WTC11 (cell line): ENCODE measurements around the gene HDAC6. TPM values are rescaled to one million over a fixed set of nuclear protein-coding genes. Genes with fewer than 3 reads are reported as not detected.

Experiments used
- ATAC-seq: fragments of 200-7000 bp; cut with Tn5 transposase; 2 replicates; pipeline ENCODE4 v1.10.0; 2021; ENCODE audit warnings: mild to moderate bottlenecking, moderate library complexity
- CTCF ChIA-PET: fragments of 300-600 bp; sonication (Branson Sonifier 250); formaldehyde crosslinking; loops from one replicate; lab custom pipeline; 2021; ENCODE audit warnings: antibody characterized with exemption; lab: Charles Lee
- POLR2A ChIA-PET: fragments of 350-600 bp; sonication (Branson Sonifier 250); formaldehyde crosslinking; loops from one replicate; lab custom pipeline; 2021; ENCODE audit warnings: antibody characterized with exemption; lab: Charles Lee
- DNase-seq: peaks from one replicate; pipeline ENCODE4 v3.0.0; 2021; ENCODE audit warnings: low spot score
- H3K27ac Mint-ChIP-seq: 2 replicates; pipeline ENCODE4 v1.8.0; 2021; ENCODE audit warnings: mixed read lengths
- H3K27me3 Mint-ChIP-seq: 2 replicates; pipeline ENCODE4 v1.8.0; 2021; ENCODE audit warnings: low read depth, mild to moderate bottlenecking, moderate library complexity, mixed read lengths
- H3K36me3 Mint-ChIP-seq: 2 replicates; pipeline ENCODE4 v1.8.0; 2021; ENCODE audit warnings: mixed read lengths
- H3K4me1 Mint-ChIP-seq: 2 replicates; pipeline ENCODE4 v1.8.0; 2022; ENCODE audit warnings: mixed read lengths
- H3K4me3 Mint-ChIP-seq: 2 replicates; pipeline ENCODE4 v1.8.0; 2021; ENCODE audit warnings: mild to moderate bottlenecking, moderate library complexity, mixed read lengths
- H3K9me3 Mint-ChIP-seq: 2 replicates; pipeline ENCODE4 v1.8.0; 2021; ENCODE audit warnings: mixed read lengths
- CBFB ChIP-seq: sonication (generic); formaldehyde crosslinking; IDR thresholded peaks from 2 replicates; pipeline ENCODE4 v1.8.1; 2022; ENCODE audit warnings: mild to moderate bottlenecking, low read depth, missing genetic modification reagents
- CREM ChIP-seq: sonication (generic); formaldehyde crosslinking; IDR thresholded peaks from 2 replicates; pipeline ENCODE4 v1.8.1; 2022; ENCODE audit warnings: mild to moderate bottlenecking, missing genetic modification reagents, moderate library complexity
- GABPB1 ChIP-seq: sonication (generic); formaldehyde crosslinking; IDR thresholded peaks from 2 replicates; pipeline ENCODE4 v1.8.1; 2023; ENCODE audit warnings: mild to moderate bottlenecking, missing genetic modification reagents
- KAT7 ChIP-seq: sonication (generic); formaldehyde crosslinking; IDR thresholded peaks from 2 replicates; pipeline ENCODE4 v1.8.1; 2023; ENCODE audit warnings: missing genetic modification reagents, mild to moderate bottlenecking, borderline replicate concordance
- NFATC4 ChIP-seq: fragments of 250-450 bp; sonication (Bioruptor Pico); IDR thresholded peaks from 2 replicates; pipeline ENCODE4 v1.9.0; 2021; ENCODE audit warnings: mild to moderate bottlenecking
- NFE2L1 ChIP-seq: sonication (generic); formaldehyde crosslinking; IDR thresholded peaks from 2 replicates; pipeline ENCODE4 v1.8.1; 2023; ENCODE audit warnings: missing genetic modification reagents
- NR3C1 ChIP-seq: sonication (generic); formaldehyde crosslinking; conservative IDR thresholded peaks from 2 replicates; pipeline ENCODE4 v1.8.1; 2023; ENCODE audit warnings: low read depth, mild to moderate bottlenecking, missing genetic modification reagents
- RORB ChIP-seq: fragments of 250-450 bp; sonication (Bioruptor Pico); IDR thresholded peaks from 2 replicates; pipeline ENCODE4 v1.9.0; 2021; ENCODE audit warnings: mild to moderate bottlenecking
- TEAD4 ChIP-seq: sonication (generic); formaldehyde crosslinking; IDR thresholded peaks from 2 replicates; pipeline ENCODE4 v1.8.0; 2022; ENCODE audit warnings: mild to moderate bottlenecking, missing genetic modification reagents
- TP53 ChIP-seq: sonication (generic); formaldehyde crosslinking; IDR thresholded peaks from 2 replicates; pipeline ENCODE4 v1.8.1; 2023; ENCODE audit warnings: mild to moderate bottlenecking, missing genetic modification reagents
- ZNF121 ChIP-seq: sonication (generic); formaldehyde crosslinking; IDR thresholded peaks from 2 replicates; pipeline ENCODE4 v1.8.0; 2023; ENCODE audit warnings: missing genetic modification reagents
- ZNF263 ChIP-seq: sonication (generic); formaldehyde crosslinking; IDR thresholded peaks from 2 replicates; pipeline ENCODE4 v1.8.1; 2022; ENCODE audit warnings: low read depth, mild to moderate bottlenecking, moderate library complexity, missing genetic modification reagents
- ZNF317 ChIP-seq: sonication (generic); formaldehyde crosslinking; IDR thresholded peaks from 2 replicates; pipeline ENCODE4 v1.8.1; 2023; ENCODE audit warnings: low read depth, mild to moderate bottlenecking, moderate library complexity, missing genetic modification reagents, borderline replicate concordance
- ZNF416 ChIP-seq: fragments of 250-450 bp; sonication (Bioruptor Pico); IDR thresholded peaks from 2 replicates; pipeline ENCODE4 v1.9.0; 2021; ENCODE audit warnings: mild to moderate bottlenecking, inconsistent platforms
- ZNF423 ChIP-seq: fragments of 250-450 bp; sonication (Bioruptor Pico); IDR thresholded peaks from 2 replicates; pipeline ENCODE4 v2.1.2; 2022; ENCODE audit warnings: mild to moderate bottlenecking, moderate library complexity
- total RNA-seq: library from RNA; stranded (reverse); gene quantifications from 3 replicates; pipeline ENCODE4 v1.2.3, GENCODE V29; 2021
- TF ChIP-seq, protein P1 (sequence below): sonication (generic); formaldehyde crosslinking; conservative IDR thresholded peaks from 2 replicates; pipeline ENCODE4 v1.8.1; 2023; ENCODE audit warnings: mild to moderate bottlenecking, low read depth, missing genetic modification reagents, moderate library complexity
- TF ChIP-seq, protein P2 (sequence below): sonication (generic); formaldehyde crosslinking; IDR thresholded peaks from 2 replicates; pipeline ENCODE4 v1.8.0; 2023; ENCODE audit warnings: missing genetic modification reagents
- TF ChIP-seq, protein P3 (sequence below): sonication (generic); formaldehyde crosslinking; IDR thresholded peaks from 2 replicates; pipeline ENCODE4 v1.8.1; 2022; ENCODE audit warnings: mild to moderate bottlenecking, moderate library complexity, missing genetic modification reagents
- TF ChIP-seq, protein P4 (sequence below): sonication (generic); formaldehyde crosslinking; IDR thresholded peaks from 2 replicates; pipeline ENCODE4 v1.8.0; 2022; ENCODE audit warnings: mild to moderate bottlenecking, missing genetic modification reagents
- TF ChIP-seq, protein P5 (sequence below): fragments of 250-450 bp; sonication (Bioruptor Pico); IDR thresholded peaks from 2 replicates; pipeline ENCODE4 v1.9.0; 2021; ENCODE audit warnings: mild to moderate bottlenecking
- TF ChIP-seq, protein P6 (sequence below): sonication (generic); formaldehyde crosslinking; IDR thresholded peaks from 2 replicates; pipeline ENCODE4 v1.8.0; 2023; ENCODE audit warnings: missing genetic modification reagents, mild to moderate bottlenecking, borderline replicate concordance
- TF ChIP-seq, protein P7 (sequence below): fragments of 250-450 bp; sonication (Bioruptor Pico); IDR thresholded peaks from 2 replicates; pipeline ENCODE4 v2.1.2; 2022; ENCODE audit warnings: mild to moderate bottlenecking, moderate library complexity

Gene HDAC6
- total RNA-seq, 1 experiment from 2014 or later: 58.5 TPM

DNA sequence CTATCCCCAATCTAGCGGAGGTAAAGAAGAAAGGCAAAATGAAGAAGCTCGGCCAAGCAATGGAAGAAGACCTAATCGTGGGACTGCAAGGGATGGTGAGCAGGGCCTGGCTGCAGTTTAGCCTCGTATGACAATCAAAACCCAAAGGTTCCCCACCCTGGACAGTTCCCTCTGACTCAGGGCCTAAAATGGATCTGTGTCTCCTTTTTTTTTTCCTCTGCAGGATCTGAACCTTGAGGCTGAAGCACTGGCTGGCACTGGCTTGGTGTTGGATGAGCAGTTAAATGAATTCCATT, 986 bp downstream of the HDAC6 start:
- H3K4me3 Mint-ChIP-seq: peak overlapping the region; percentile 92
- TF ChIP-seq CREM (CRISPR knock-in tag) (no peak), NFE2L1 (CRISPR knock-in tag) (no peak), ZNF121 (no peak), NFATC4 (CRISPR knock-in tag) (no peak), CBFB (no peak), ZNF423 (no peak)
- TF ChIP-seq, protein P1, sequence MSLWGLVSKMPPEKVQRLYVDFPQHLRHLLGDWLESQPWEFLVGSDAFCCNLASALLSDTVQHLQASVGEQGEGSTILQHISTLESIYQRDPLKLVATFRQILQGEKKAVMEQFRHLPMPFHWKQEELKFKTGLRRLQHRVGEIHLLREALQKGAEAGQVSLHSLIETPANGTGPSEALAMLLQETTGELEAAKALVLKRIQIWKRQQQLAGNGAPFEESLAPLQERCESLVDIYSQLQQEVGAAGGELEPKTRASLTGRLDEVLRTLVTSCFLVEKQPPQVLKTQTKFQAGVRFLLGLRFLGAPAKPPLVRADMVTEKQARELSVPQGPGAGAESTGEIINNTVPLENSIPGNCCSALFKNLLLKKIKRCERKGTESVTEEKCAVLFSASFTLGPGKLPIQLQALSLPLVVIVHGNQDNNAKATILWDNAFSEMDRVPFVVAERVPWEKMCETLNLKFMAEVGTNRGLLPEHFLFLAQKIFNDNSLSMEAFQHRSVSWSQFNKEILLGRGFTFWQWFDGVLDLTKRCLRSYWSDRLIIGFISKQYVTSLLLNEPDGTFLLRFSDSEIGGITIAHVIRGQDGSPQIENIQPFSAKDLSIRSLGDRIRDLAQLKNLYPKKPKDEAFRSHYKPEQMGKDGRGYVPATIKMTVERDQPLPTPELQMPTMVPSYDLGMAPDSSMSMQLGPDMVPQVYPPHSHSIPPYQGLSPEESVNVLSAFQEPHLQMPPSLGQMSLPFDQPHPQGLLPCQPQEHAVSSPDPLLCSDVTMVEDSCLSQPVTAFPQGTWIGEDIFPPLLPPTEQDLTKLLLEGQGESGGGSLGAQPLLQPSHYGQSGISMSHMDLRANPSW: no peak
- TF ChIP-seq, protein P2, sequence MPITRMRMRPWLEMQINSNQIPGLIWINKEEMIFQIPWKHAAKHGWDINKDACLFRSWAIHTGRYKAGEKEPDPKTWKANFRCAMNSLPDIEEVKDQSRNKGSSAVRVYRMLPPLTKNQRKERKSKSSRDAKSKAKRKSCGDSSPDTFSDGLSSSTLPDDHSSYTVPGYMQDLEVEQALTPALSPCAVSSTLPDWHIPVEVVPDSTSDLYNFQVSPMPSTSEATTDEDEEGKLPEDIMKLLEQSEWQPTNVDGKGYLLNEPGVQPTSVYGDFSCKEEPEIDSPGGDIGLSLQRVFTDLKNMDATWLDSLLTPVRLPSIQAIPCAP (CRISPR knock-in tag): no peak
- TF ChIP-seq, protein P3, sequence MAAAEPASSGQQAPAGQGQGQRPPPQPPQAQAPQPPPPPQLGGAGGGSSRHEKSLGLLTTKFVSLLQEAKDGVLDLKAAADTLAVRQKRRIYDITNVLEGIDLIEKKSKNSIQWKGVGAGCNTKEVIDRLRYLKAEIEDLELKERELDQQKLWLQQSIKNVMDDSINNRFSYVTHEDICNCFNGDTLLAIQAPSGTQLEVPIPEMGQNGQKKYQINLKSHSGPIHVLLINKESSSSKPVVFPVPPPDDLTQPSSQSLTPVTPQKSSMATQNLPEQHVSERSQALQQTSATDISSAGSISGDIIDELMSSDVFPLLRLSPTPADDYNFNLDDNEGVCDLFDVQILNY (CRISPR knock-in tag): no peak
- TF ChIP-seq, protein P4, sequence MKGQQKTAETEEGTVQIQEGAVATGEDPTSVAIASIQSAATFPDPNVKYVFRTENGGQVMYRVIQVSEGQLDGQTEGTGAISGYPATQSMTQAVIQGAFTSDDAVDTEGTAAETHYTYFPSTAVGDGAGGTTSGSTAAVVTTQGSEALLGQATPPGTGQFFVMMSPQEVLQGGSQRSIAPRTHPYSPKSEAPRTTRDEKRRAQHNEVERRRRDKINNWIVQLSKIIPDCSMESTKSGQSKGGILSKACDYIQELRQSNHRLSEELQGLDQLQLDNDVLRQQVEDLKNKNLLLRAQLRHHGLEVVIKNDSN (CRISPR knock-in tag): no peak
- TF ChIP-seq, all 79 proteins: peak for 0
- CTCF ChIA-PET: no interaction called here
- H3K4me1 Mint-ChIP-seq: peaks cover 6% of the 10 kb centered on the region
- H3K27me3 Mint-ChIP-seq: peaks cover under 1% of the 10 kb centered on the region; the same call in 1 of the 2 replicates
- no peak for ATAC-seq
- peak overlapping the region; percentile 100 for H3K27ac Mint-ChIP-seq
- H3K9me3 Mint-ChIP-seq: no peaks in the 10 kb centered on the region
- POLR2A ChIA-PET: no interaction called here
- peaks cover 13% of the 10 kb centered on the region for H3K36me3 Mint-ChIP-seq
- DNase-seq: no peak

DNA sequence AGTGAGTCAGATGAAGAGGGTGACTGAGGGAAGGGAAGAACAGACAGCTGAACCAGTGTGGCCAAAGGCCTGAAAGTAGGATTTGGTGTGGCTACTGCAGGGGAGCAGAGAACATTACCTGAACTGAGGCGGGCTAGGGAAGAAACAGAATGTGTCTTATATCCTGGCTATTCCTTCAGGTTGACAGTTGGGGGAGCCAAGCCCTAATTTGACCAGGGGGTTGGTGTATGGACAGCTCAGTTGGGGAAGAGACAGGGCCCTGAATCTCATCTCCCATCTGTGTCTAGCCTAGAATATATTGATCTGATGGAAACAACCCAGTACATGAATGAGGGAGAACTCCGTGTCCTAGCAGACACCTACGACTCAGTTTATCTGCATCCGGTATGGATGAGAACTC, 4.2 kb downstream of the HDAC6 start:
- Mint-ChIP-seq H3K9me3 (no peaks in the 10 kb centered on the region), H3K36me3 (peaks cover 13% of the 10 kb centered on the region), H3K27me3 (no peaks in the 10 kb centered on the region), H3K4me3 (no peak overlapping the region), H3K4me1 (peaks cover 2% of the 10 kb centered on the region; the same call in 1 of the 2 replicates), H3K27ac (peak overlapping the region; percentile 47)
- no peak for ATAC-seq
- ChIA-PET CTCF (no interaction called here), POLR2A (no interaction called here)
- DNase-seq: no peak
- TF ChIP-seq KAT7 (no peak), GABPB1 (CRISPR knock-in tag) (no peak), ZNF263 (CRISPR knock-in tag) (no peak), RORB (CRISPR knock-in tag) (no peak), ZNF317 (CRISPR knock-in tag) (no peak), NR3C1 (no peak), TEAD4 (CRISPR knock-in tag) (no peak), TP53 (CRISPR knock-in tag) (no peak), ZNF416 (CRISPR knock-in tag) (no peak)
- TF ChIP-seq, protein P5, sequence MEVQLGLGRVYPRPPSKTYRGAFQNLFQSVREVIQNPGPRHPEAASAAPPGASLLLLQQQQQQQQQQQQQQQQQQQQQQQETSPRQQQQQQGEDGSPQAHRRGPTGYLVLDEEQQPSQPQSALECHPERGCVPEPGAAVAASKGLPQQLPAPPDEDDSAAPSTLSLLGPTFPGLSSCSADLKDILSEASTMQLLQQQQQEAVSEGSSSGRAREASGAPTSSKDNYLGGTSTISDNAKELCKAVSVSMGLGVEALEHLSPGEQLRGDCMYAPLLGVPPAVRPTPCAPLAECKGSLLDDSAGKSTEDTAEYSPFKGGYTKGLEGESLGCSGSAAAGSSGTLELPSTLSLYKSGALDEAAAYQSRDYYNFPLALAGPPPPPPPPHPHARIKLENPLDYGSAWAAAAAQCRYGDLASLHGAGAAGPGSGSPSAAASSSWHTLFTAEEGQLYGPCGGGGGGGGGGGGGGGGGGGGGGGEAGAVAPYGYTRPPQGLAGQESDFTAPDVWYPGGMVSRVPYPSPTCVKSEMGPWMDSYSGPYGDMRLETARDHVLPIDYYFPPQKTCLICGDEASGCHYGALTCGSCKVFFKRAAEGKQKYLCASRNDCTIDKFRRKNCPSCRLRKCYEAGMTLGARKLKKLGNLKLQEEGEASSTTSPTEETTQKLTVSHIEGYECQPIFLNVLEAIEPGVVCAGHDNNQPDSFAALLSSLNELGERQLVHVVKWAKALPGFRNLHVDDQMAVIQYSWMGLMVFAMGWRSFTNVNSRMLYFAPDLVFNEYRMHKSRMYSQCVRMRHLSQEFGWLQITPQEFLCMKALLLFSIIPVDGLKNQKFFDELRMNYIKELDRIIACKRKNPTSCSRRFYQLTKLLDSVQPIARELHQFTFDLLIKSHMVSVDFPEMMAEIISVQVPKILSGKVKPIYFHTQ (CRISPR knock-in tag): no peak
- TF ChIP-seq, protein P6, sequence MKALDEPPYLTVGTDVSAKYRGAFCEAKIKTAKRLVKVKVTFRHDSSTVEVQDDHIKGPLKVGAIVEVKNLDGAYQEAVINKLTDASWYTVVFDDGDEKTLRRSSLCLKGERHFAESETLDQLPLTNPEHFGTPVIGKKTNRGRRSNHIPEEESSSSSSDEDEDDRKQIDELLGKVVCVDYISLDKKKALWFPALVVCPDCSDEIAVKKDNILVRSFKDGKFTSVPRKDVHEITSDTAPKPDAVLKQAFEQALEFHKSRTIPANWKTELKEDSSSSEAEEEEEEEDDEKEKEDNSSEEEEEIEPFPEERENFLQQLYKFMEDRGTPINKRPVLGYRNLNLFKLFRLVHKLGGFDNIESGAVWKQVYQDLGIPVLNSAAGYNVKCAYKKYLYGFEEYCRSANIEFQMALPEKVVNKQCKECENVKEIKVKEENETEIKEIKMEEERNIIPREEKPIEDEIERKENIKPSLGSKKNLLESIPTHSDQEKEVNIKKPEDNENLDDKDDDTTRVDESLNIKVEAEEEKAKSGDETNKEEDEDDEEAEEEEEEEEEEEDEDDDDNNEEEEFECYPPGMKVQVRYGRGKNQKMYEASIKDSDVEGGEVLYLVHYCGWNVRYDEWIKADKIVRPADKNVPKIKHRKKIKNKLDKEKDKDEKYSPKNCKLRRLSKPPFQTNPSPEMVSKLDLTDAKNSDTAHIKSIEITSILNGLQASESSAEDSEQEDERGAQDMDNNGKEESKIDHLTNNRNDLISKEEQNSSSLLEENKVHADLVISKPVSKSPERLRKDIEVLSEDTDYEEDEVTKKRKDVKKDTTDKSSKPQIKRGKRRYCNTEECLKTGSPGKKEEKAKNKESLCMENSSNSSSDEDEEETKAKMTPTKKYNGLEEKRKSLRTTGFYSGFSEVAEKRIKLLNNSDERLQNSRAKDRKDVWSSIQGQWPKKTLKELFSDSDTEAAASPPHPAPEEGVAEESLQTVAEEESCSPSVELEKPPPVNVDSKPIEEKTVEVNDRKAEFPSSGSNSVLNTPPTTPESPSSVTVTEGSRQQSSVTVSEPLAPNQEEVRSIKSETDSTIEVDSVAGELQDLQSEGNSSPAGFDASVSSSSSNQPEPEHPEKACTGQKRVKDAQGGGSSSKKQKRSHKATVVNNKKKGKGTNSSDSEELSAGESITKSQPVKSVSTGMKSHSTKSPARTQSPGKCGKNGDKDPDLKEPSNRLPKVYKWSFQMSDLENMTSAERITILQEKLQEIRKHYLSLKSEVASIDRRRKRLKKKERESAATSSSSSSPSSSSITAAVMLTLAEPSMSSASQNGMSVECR: no peak
- TF ChIP-seq, protein P7, sequence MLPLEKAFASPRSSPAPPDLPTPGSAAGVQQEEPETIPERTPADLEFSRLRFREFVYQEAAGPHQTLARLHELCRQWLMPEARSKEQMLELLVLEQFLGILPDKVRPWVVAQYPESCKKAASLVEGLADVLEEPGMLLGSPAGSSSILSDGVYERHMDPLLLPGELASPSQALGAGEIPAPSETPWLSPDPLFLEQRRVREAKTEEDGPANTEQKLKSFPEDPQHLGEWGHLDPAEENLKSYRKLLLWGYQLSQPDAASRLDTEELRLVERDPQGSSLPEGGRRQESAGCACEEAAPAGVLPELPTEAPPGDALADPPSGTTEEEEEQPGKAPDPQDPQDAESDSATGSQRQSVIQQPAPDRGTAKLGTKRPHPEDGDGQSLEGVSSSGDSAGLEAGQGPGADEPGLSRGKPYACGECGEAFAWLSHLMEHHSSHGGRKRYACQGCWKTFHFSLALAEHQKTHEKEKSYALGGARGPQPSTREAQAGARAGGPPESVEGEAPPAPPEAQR: no peak
